Measurements from ENCODE around the gene ALDH1L2.

Gene ALDH1L2

DNA sequence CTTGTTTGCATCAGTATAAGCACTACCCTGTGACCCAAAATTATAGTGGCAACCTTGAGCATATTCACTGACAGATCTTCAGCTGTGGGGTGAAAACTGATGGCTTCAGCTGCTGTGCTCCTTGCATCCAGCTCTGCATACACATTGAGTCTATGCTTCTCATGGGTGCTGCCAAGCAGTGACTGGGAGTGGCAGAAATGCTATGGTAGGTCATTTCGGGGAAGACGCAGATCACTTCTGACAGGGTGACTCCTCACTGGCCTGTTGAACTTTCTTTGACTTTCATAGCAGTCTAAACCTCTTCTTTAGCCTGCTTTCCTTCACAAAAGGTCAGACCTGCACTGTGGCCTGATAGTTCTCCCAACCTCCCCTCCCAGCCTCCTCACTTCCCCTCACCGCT, 5.6 kb upstream of the ALDH1L2 start:
- no peaks in the 10 kb centered on the region for H3K4me1 ChIP-seq (ENCODE audit: control insufficient read depth, insufficient read depth, low read length)
- H3K36me3 ChIP-seq (ENCODE audit: control insufficient read depth in 2 of 2, insufficient read depth in 1 of 2, low read length in 2 of 2): no peaks in the 10 kb centered on the region
- H3K4me3 ChIP-seq (ENCODE audit: low read depth, low read length): no peak overlapping the region
- ChIA-PET CTCF (no interaction called here), POLR2A (no interaction called here)
- no peak for TF ChIP-seq ZFP37 (tag by site-specific recombination; IDR thresholded peaks at IDR 0.05)
- TF ChIP-seq ZNF76 (tag by site-specific recombination; IDR thresholded peaks at IDR 0.05; ENCODE audit: borderline replicate concordance, low read depth): no peak
- no peak for TF ChIP-seq ZNF335 (tag by site-specific recombination; conservative IDR thresholded peaks at IDR 0.05)
- no peak for TF ChIP-seq ZNF174 (tag by site-specific recombination; IDR thresholded peaks at IDR 0.05)
- no peak for TF ChIP-seq ZNF768 (tag by site-specific recombination; IDR thresholded peaks at IDR 0.05)
- TF ChIP-seq, protein P1, sequence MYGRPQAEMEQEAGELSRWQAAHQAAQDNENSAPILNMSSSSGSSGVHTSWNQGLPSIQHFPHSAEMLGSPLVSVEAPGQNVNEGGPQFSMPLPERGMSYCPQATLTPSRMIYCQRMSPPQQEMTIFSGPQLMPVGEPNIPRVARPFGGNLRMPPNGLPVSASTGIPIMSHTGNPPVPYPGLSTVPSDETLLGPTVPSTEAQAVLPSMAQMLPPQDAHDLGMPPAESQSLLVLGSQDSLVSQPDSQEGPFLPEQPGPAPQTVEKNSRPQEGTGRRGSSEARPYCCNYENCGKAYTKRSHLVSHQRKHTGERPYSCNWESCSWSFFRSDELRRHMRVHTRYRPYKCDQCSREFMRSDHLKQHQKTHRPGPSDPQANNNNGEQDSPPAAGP (tag by site-specific recombination; IDR thresholded peaks at IDR 0.05): no peak
- TF ChIP-seq YY2 (tag by site-specific recombination; IDR thresholded peaks at IDR 0.05): no peak
- no peak for TF ChIP-seq ZNF529 (tag by site-specific recombination; IDR thresholded peaks at IDR 0.05; ENCODE audit: insufficient replicate concordance)
- no peak for TF ChIP-seq ZNF132 (tag by site-specific recombination; IDR thresholded peaks at IDR 0.05; ENCODE audit: borderline replicate concordance)
- no peak for TF ChIP-seq MYNN (tag by site-specific recombination; IDR thresholded peaks at IDR 0.05; ENCODE audit: borderline replicate concordance)
- H3K27ac ChIP-seq (ENCODE audit: extremely low read depth, low read depth, low read length): no peak overlapping the region
- H3K9me3 ChIP-seq (ENCODE audit: control insufficient read depth, insufficient read depth, low read depth, low read length): no peaks in the 10 kb centered on the region

GRCh38 chr12:105085501-105085900, 1.2 kb upstream of the ALDH1L2 start:
- Histone ChIP-seq H3K36me3 (ENCODE audit: control insufficient read depth in 2 of 2, insufficient read depth in 1 of 2, low read length in 2 of 2) (no peaks in the 10 kb centered on the region), H3K4me3 (ENCODE audit: low read depth, low read length) (no peak overlapping the region), H3K27ac (ENCODE audit: extremely low read depth, low read depth, low read length) (no peak overlapping the region), H3K4me1 (ENCODE audit: control insufficient read depth, insufficient read depth, low read length) (peaks cover 4% of the 10 kb centered on the region; the same call in 1 of the 2 replicates), H3K9me3 (ENCODE audit: control insufficient read depth, insufficient read depth, low read depth, low read length) (no peaks in the 10 kb centered on the region)
- TF ChIP-seq ZNF747 (tag by site-specific recombination; IDR thresholded peaks at IDR 0.05) (no peak), ZNF776 (tag by site-specific recombination; IDR thresholded peaks at IDR 0.05; ENCODE audit: borderline replicate concordance) (no peak), ZNF670 (tag by site-specific recombination; IDR thresholded peaks at IDR 0.05; ENCODE audit: low read depth) (no peak)
- ChIA-PET POLR2A (no interaction called here), CTCF (interaction anchor here (0.7 kb wide), 1 partner anchor 15 kb away, joined by 3 read pairs; no protein-coding TSS in a partner anchor)

- TF ChIP-seq ZNF48 (tag by site-specific recombination; IDR thresholded peaks at IDR 0.05): no peak
- TF ChIP-seq CTCF (tag by site-specific recombination; IDR thresholded peaks at IDR 0.05): 0 out of 2 replicates have a peak, but pooled peaks have one; percentile 14
- TF ChIP-seq ZNF335 (tag by site-specific recombination; conservative IDR thresholded peaks at IDR 0.05): peak; percentile 75
- ChIA-PET POLR2A (interaction anchor here (0.8 kb wide), 1 partner anchor 24 kb away, joined by 5 read pairs; the partner anchor contains the start of gene WASHC4), CTCF (interaction anchor here (0.9 to 1.8 kb wide), 2 partner anchors 12 to 975 kb away, joined by 3 to 5 read pairs; no protein-coding TSS in a partner anchor)
- Histone ChIP-seq H3K4me3 (ENCODE audit: low read depth, low read length) (peak overlapping the region; percentile 2), H3K27ac (ENCODE audit: extremely low read depth, low read depth, low read length) (no peak overlapping the region; the same call in 1 of the 2 replicates), H3K4me1 (ENCODE audit: control insufficient read depth, insufficient read depth, low read length) (peaks cover 4% of the 10 kb centered on the region; the same call in 1 of the 2 replicates), H3K9me3 (ENCODE audit: control insufficient read depth, insufficient read depth, low read depth, low read length) (no peaks in the 10 kb centered on the region), H3K36me3 (ENCODE audit: control insufficient read depth in 2 of 2, insufficient read depth in 1 of 2, low read length in 2 of 2) (no peaks in the 10 kb centered on the region)
These were observed 630 bp downstream of the ALDH1L2 start for GRCh38 chr12:105083551-105084105.

GRCh38 chr12:105083031-105083430, 1.2 kb downstream of the ALDH1L2 start:
- Histone ChIP-seq H3K36me3 (ENCODE audit: control insufficient read depth in 2 of 2, insufficient read depth in 1 of 2, low read length in 2 of 2) (no peaks in the 10 kb centered on the region), H3K4me3 (ENCODE audit: low read depth, low read length) (no peak overlapping the region), H3K27ac (ENCODE audit: extremely low read depth, low read depth, low read length) (no peak overlapping the region), H3K9me3 (ENCODE audit: control insufficient read depth, insufficient read depth, low read depth, low read length) (no peaks in the 10 kb centered on the region), H3K4me1 (ENCODE audit: control insufficient read depth, insufficient read depth, low read length) (peaks cover 4% of the 10 kb centered on the region; the same call in 1 of the 2 replicates)
- CTCF ChIA-PET: interaction anchor here (0.9 to 1.8 kb wide), 2 partner anchors 12 to 974 kb away, joined by 3 to 5 read pairs; no protein-coding TSS in a partner anchor
- POLR2A ChIA-PET: interaction anchor here (0.8 kb wide), 1 partner anchor 25 kb away, joined by 5 read pairs; the partner anchor contains the start of gene WASHC4
- no peak for TF ChIP-seq ZNF426 (tag by site-specific recombination; IDR thresholded peaks at IDR 0.05)
- no peak for TF ChIP-seq ZNF664 (tag by site-specific recombination; IDR thresholded peaks at IDR 0.05)

Measured in HEK293 (cell line).